ENCODE results near the gene COMMD6.

DNA sequence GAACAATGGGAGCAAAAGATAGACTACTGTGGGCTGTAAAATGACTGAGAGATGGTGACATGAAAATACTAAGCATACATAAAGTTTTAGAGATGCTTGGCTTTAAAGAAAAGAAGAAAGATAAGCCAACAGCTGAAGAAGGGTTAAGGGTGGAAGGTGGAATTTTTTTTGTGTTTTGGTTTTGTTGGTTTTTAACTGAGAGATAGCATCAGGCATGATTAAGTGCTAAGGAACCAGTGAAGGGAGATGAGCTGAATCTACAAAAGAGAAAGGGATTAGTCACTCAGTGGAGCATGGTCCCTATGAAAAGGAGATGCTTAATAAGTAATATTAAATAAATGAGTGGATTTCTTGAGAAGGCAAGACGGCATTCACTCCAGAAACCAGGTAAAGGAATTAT, 43.1 kb downstream of the COMMD6 start:
- TF ChIP-seq, protein P1, sequence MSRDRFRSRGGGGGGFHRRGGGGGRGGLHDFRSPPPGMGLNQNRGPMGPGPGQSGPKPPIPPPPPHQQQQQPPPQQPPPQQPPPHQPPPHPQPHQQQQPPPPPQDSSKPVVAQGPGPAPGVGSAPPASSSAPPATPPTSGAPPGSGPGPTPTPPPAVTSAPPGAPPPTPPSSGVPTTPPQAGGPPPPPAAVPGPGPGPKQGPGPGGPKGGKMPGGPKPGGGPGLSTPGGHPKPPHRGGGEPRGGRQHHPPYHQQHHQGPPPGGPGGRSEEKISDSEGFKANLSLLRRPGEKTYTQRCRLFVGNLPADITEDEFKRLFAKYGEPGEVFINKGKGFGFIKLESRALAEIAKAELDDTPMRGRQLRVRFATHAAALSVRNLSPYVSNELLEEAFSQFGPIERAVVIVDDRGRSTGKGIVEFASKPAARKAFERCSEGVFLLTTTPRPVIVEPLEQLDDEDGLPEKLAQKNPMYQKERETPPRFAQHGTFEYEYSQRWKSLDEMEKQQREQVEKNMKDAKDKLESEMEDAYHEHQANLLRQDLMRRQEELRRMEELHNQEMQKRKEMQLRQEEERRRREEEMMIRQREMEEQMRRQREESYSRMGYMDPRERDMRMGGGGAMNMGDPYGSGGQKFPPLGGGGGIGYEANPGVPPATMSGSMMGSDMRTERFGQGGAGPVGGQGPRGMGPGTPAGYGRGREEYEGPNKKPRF (IDR thresholded peaks at IDR 0.05; ENCODE audit: low read depth, low read length), result no peak
- TF ChIP-seq ZNF140 (CRISPR knock-in tag; IDR thresholded peaks at IDR 0.05) (no peak), NEUROD1 (IDR thresholded peaks at IDR 0.05; ENCODE audit: borderline replicate concordance, low read depth, low read length, partially characterized antibody) (no peak), STAT5B (CRISPR knock-in tag; IDR thresholded peaks at IDR 0.05) (no peak)

Measured in K562 (cell line).